ENCODE results near the gene JADE2. TPM values are rescaled to one million over a fixed set of nuclear protein-coding genes. Genes with fewer than 3 reads are reported as not detected.

JADE2 gene
- total and polyA plus RNA-seq, 2 experiments from 2014 or later = 16.2 to 40.8 TPM

GRCh38 chr5:134536876-134537275 lies 11.4 kb downstream of the JADE2 start (continued):
- no peak for TF ChIP-seq ETS1 (IDR thresholded peaks at IDR 0.05)
- TF ChIP-seq ZNF114 (CRISPR knock-in tag; IDR thresholded peaks at IDR 0.05) = no peak
- no peak for TF ChIP-seq EZH2phosphoT487 (IDR thresholded peaks at IDR 0.05; ENCODE audit: unreplicated experiment)
- no peak for TF ChIP-seq EZH2 (IDR thresholded peaks at IDR 0.05; ENCODE audit: low read depth, unreplicated experiment)
- no peak for TF ChIP-seq NANOG (IDR thresholded peaks at IDR 0.05; ENCODE audit: borderline replicate concordance)
- no peak for TF ChIP-seq POLR2AphosphoS5 (IDR thresholded peaks at IDR 0.05; ENCODE audit: low read depth)
- TF ChIP-seq CREB1 (CRISPR knock-in tag; IDR thresholded peaks at IDR 0.05; ENCODE audit: low read depth) = no peak
- TF ChIP-seq CTCF (conservative IDR thresholded peaks at IDR 0.05; ENCODE audit: low read depth in 2 of 2) = no peak
- TF ChIP-seq JUNB (IDR thresholded peaks at IDR 0.05; ENCODE audit: unreplicated experiment) = no peak

- Mint-ChIP-seq H3K27ac (no peak overlapping the region; the same call in 1 of the 2 replicates), H3K36me3 (ENCODE audit: low read depth) (peaks cover 63% of the 10 kb centered on the region), H3K4me3 (no peak overlapping the region), H3K27me3 (ENCODE audit: insufficient read depth, low read depth, poor library complexity) (peaks cover 13% of the 10 kb centered on the region), H3K9me3 (no peaks in the 10 kb centered on the region), H3K4me1 (peaks cover 65% of the 10 kb centered on the region)
- ATAC-seq (no peak), DNase-seq (ENCODE audit: low spot score) (no peak)
- Histone ChIP-seq H3K4me1 (ENCODE audit: insufficient read depth) (peaks cover 34% of the 10 kb centered on the region), H4K20me1 (replicated peaks; ENCODE audit: insufficient read depth) (no peaks in the 10 kb centered on the region; the same call in none of the 2 replicates), H3K4me3 (no peak overlapping the region), H3K27ac (ENCODE audit: low read depth) (peak overlapping the region; percentile 63; the same call in 1 of the 2 replicates), H3K79me2 (replicated peaks; ENCODE audit: insufficient read depth) (peaks cover 73% of the 10 kb centered on the region), H3K4me2 (no peak overlapping the region), H3K27me3 (ENCODE audit: insufficient read depth) (no peaks in the 10 kb centered on the region), H2AFZ (no peak overlapping the region), H3F3A (replicated peaks; ENCODE audit: low read depth) (peaks cover 19% of the 10 kb centered on the region; the same call in 1 of the 2 replicates), H3K9me2 (ENCODE audit: insufficient read depth) (no peaks in the 10 kb centered on the region), H3K36me3 (ENCODE audit: insufficient read depth) (peaks cover 14% of the 10 kb centered on the region; the same call in 1 of the 2 replicates)
- TF ChIP-seq ETS1 (IDR thresholded peaks at IDR 0.05) (no peak), EZH2phosphoT487 (IDR thresholded peaks at IDR 0.05; ENCODE audit: unreplicated experiment) (no peak), ZNF462 (CRISPR knock-in tag; IDR thresholded peaks at IDR 0.05) (no peak), STAT1 (IDR thresholded peaks at IDR 0.05; ENCODE audit: unreplicated experiment) (no peak), ZNF331 (CRISPR knock-in tag; IDR thresholded peaks at IDR 0.05; ENCODE audit: low read depth) (no peak)
Measured at GRCh38 chr5:134537297-134537696, 11.8 kb downstream of the JADE2 start.

Measured in GM23338 (cell line).